ENCODE measurements around the gene AGFG2.
"Not testable (repeated sequence)": the region's sequence is repeated elsewhere in the genome, so short reads cannot be mapped to it uniquely, and the experiment has no call there.

Gene AGFG2

GRCh38 chr7:100521909-100522593 is 17.0 kb upstream of the AGFG2 start:
- not testable (repeated sequence) for DNase-seq

GRCh38 chr7:100523192-100523591 is 15.8 kb upstream of the AGFG2 start:
- not testable (repeated sequence) for DNase-seq

- not testable (repeated sequence) for DNase-seq
Measured at GRCh38 chr7:100528108-100528866, 10.7 kb upstream of the AGFG2 start.

GRCh38 chr7:100532165-100533022 is 6.6 kb upstream of the AGFG2 start:
- no peak for DNase-seq

GRCh38 chr7:100535982-100536381 is 3.0 kb upstream of the AGFG2 start:
- not testable (repeated sequence) for DNase-seq

- DNase-seq: not testable (repeated sequence)
Measured at GRCh38 chr7:100536695-100537094, 2.3 kb upstream of the AGFG2 start.

GRCh38 chr7:100538348-100538653 is 702 bp upstream of the AGFG2 start:
- DNase-seq: no peak

GRCh38 chr7:100539436-100540006 is 518 bp downstream of the AGFG2 start:
- DNase-seq: no peak

GRCh38 chr7:100540073-100540723 is 1.2 kb downstream of the AGFG2 start:
- no peak for DNase-seq

- not testable (repeated sequence) for DNase-seq
Measured at GRCh38 chr7:100541309-100541708, 2.3 kb downstream of the AGFG2 start.

GRCh38 chr7:100543586-100543985 is 4.6 kb downstream of the AGFG2 start:
- no peak for DNase-seq

- no peak for DNase-seq
Measured at GRCh38 chr7:100544386-100544785, 5.4 kb downstream of the AGFG2 start.

- no peak for DNase-seq
Measured at GRCh38 chr7:100544967-100545359, 6.0 kb downstream of the AGFG2 start.

GRCh38 chr7:100545360-100546128 is 6.5 kb downstream of the AGFG2 start:
- DNase-seq: no peak

GRCh38 chr7:100546129-100546925 is 7.3 kb downstream of the AGFG2 start:
- DNase-seq: no peak

GRCh38 chr7:100546926-100547800 is 8.2 kb downstream of the AGFG2 start:
- DNase-seq: no peak

- DNase-seq: no peak
Measured at GRCh38 chr7:100547872-100548271, 8.9 kb downstream of the AGFG2 start.

- DNase-seq: not testable (repeated sequence)
Measured at GRCh38 chr7:100548446-100548845, 9.4 kb downstream of the AGFG2 start.

GRCh38 chr7:100552532-100552931 is 13.5 kb downstream of the AGFG2 start:
- DNase-seq: no peak

- no peak for DNase-seq
Measured at GRCh38 chr7:100553032-100553431, 14.0 kb downstream of the AGFG2 start.
